ENCODE measurements around the gene WIPF3. TPM values are rescaled to one million over a fixed set of nuclear protein-coding genes. Genes with fewer than 3 reads are reported as not detected.
A peak's percentile ranks its signal among the peaks of the same experiment; 100 is the strongest.

The WIPF3 gene
- total RNA-seq, 1 experiment from 2014 or later = 11.6 TPM

GRCh38 chr7:29854257-29854938, 48.1 kb downstream of the WIPF3 start:
- peak; percentile 36 for DNase-seq
- Histone ChIP-seq H3K18ac (ENCODE audit: insufficient read length, low read depth, low read length) (no peak overlapping the region), H2BK15ac (ENCODE audit: low read depth, low read length) (no peak overlapping the region), H3K23ac (ENCODE audit: insufficient read length, low read depth, low read length) (no peak overlapping the region), H3K79me1 (ENCODE audit: insufficient read depth, low read depth, low read length, poor library complexity, severe bottlenecking) (no peaks in the 10 kb centered on the region), H3T11ph (ENCODE audit: low read length) (no peak overlapping the region), H2BK12ac (ENCODE audit: insufficient read length, low read depth, low read length) (no peak overlapping the region), H4K5ac (ENCODE audit: insufficient read length, low read depth, low read length) (no peak overlapping the region), H2BK20ac (ENCODE audit: low read depth, low read length, poor library complexity, severe bottlenecking) (no peak overlapping the region), H3K79me2 (ENCODE audit: insufficient read depth, low read length) (no peaks in the 10 kb centered on the region), H3K14ac (ENCODE audit: insufficient read depth, low read length) (no peak overlapping the region), H4K91ac (ENCODE audit: insufficient read length, low read depth, low read length) (no peak overlapping the region), H3K9me3 (ENCODE audit: control insufficient read depth, low read depth, low read length) (no peaks in the 10 kb centered on the region), H4K8ac (replicated peaks; ENCODE audit: insufficient read length, low read depth, low read length) (no peak overlapping the region), H4K20me1 (ENCODE audit: control insufficient read depth, insufficient read depth, insufficient read length) (no peaks in the 10 kb centered on the region), H3K27me3 (ENCODE audit: insufficient read depth, low read length) (no peaks in the 10 kb centered on the region), H3K23me2 (ENCODE audit: insufficient read length, low read depth, low read length, poor library complexity, severe bottlenecking) (no peaks in the 10 kb centered on the region), H3K9ac (ENCODE audit: extremely low read depth, insufficient read length, low read length) (no peak overlapping the region), H3K56ac (ENCODE audit: insufficient read length, low read depth, low read length) (no peak overlapping the region), H3K4ac (ENCODE audit: low read depth, low read length) (no peak overlapping the region), H2BK120ac (ENCODE audit: low read depth, low read length, poor library complexity, severe bottlenecking) (no peak overlapping the region), H2AK5ac (ENCODE audit: insufficient read length, low read length) (no peak overlapping the region), H2BK5ac (ENCODE audit: insufficient read length, low read length) (no peak overlapping the region), H3K4me2 (ENCODE audit: insufficient read depth, insufficient read length, low read length) (no peak overlapping the region), H3K4me1 (ENCODE audit: insufficient read depth, low read length) (no peaks in the 10 kb centered on the region; the same call in 1 of the 2 replicates), H2AFZ (ENCODE audit: low read length) (no peak overlapping the region), H3K27ac (ENCODE audit: insufficient read length, low read depth, low read length) (no peak overlapping the region)
- Mint-ChIP-seq H3K4me3 (no peak overlapping the region), H3K27me3 (ENCODE audit: low read depth) (no peaks in the 10 kb centered on the region), H3K9me3 (no peaks in the 10 kb centered on the region), H3K4me1 (peaks cover 11 to 18% of the 10 kb centered on the region in 2 experiments), H3K36me3 (ENCODE audit: insufficient read depth in 1 of 3, low read depth in 3 of 3) (no peaks in the 10 kb centered on the region), H3K27ac (no peak overlapping the region)
- peak; percentile 42; the same call in 2 of the 3 replicates for TF ChIP-seq CTCF (conservative IDR thresholded peaks at IDR 0.05)
- WGBS (ENCODE audit: extremely low coverage, insufficient read length, low lambda C conversion rate) = no CpG with 5 or more reads among the region's 8 CpGs

All from H9 (cell line).